ENCODE measurements around the gene TBX1. TPM values are rescaled to one million over a fixed set of nuclear protein-coding genes. Genes with fewer than 3 reads are reported as not detected.

The TBX1 gene
- total and polyA plus RNA-seq, 2 of the 8 experiments (the other 6 are each of a cell fraction or from before 2014, with no cell fraction given): 0.28 TPM; not detected in 1

DNA sequence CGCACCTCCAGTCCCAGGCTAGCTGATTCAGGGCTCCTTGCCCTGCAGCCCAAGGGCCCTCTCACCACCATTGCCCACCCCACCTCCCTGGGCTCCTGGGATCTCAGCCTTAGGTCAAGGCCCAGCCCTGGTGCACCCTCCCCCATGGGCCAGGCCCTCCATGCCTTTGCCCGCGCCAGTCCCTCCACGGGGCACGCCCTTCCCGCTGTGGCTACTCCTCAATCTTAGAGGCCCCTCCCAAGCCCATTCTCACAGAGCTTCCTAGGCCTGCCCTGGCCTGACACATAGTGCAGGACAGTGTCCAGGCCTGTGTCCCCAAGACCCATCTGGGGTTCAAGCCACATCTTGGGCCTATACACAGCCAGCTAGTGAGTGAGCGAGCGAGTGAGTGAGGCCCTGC, 30.4 kb upstream of the TBX1 start (continued):
- TF ChIP-seq CHD7 (IDR thresholded peaks at IDR 0.05; ENCODE audit: insufficient replicate concordance, low read length): no peak
- no peak for TF ChIP-seq GABPA (IDR thresholded peaks at IDR 0.05; ENCODE audit: borderline replicate concordance, insufficient read depth, low read length)
- TF ChIP-seq JUND (IDR thresholded peaks at IDR 0.05; ENCODE audit: low read length): no peak
- TF ChIP-seq EGR1 (IDR thresholded peaks at IDR 0.05; ENCODE audit: borderline replicate concordance, low read depth, low read length): no peak
- no peak for TF ChIP-seq KDM1A (IDR thresholded peaks at IDR 0.05; ENCODE audit: borderline replicate concordance, low read length)
- TF ChIP-seq SIX5 (IDR thresholded peaks at IDR 0.05; ENCODE audit: low read depth, low read length): no peak
- no peak for TF ChIP-seq HDAC2 (IDR thresholded peaks at IDR 0.05; ENCODE audit: borderline replicate concordance in 1 of 2, low read depth in 2 of 2, low read length in 2 of 2)
- TF ChIP-seq HDAC6 (IDR thresholded peaks at IDR 0.05; ENCODE audit: low read depth, low read length): no peak
